Measurements from ENCODE around the gene SPSB1. TPM values are rescaled to one million over a fixed set of nuclear protein-coding genes. Genes with fewer than 3 reads are reported as not detected.
A peak's percentile ranks its signal among the peaks of the same experiment; 100 is the strongest.

Gene SPSB1
- total RNA-seq, 4 donors from 2014 or later: 40.0 to 82.1 (median 52.6) TPM

DNA sequence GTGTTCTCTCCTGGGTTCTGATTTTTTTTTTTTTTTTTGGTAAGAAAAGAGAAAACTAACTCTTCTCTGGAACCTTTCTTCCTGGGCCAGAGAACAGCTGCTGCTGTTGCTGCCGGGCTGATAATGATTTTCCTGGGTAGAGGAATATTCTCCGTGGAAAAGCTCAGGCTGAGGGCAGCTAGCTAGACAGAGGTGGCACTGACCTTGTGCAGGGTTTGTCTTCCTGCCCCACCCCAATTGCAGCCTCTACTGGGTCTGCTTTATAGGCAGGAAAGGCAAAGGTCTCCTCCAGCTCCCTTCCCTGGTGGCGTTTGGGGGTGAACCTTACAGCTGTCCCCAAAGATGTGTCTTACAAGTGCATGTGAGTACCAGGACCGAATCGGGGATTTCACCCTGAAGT is 79.3 kb downstream of the SPSB1 start:
- intact Hi-C loops (cut with DNase I; ENCODE audit: low total_unique reads): loop anchor here (10.0 kb wide), 1 partner anchor 77 kb away; the partner anchor contains the start of gene SPSB1
- peak; percentile 26 for DNase-seq
- WGBS, 2 donors (ENCODE audit: low coverage in 1 of 2): 0 to 42% methylated on average over 2 to 5 of the region's 5 CpGs

DNA sequence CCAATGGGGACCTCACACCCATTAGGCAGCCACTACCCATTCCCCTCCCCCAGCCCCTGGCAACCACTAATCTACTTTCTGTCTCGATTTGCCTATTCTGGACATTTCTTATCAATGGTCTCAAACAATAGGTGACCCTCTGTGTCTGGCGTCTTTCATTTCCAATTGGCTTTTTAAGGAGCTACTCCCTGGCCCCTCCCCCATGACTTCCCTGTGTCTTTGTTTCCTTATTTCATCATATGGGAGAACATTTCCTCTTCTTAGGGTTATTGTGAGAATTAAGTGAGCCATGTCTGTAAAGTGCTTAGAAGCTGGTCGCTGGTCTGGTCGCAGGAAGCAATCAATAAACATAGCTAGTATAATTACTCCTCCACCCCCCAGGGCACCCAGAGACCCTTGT is 80.9 kb downstream of the SPSB1 start:
- intact Hi-C loops (cut with DNase I; ENCODE audit: low total_unique reads): loop anchor here (10.0 kb wide), 1 partner anchor 79 kb away; the partner anchor contains the start of gene SPSB1
- Histone ChIP-seq H3K4me3 (no peak overlapping the region), H3K9me3 (no peaks in the 10 kb centered on the region), H3K4me1 (peaks cover 53 to 71% (median 60%) of the 10 kb centered on the region in 4 donors), H3K27ac (peak overlapping the region; percentile 87 to 91 (median 88)), H3K27me3 (no peaks in the 10 kb centered on the region), H3K36me3 (no peaks in the 10 kb centered on the region)
- 73 to 85% methylated on average over 2 to 4 of the region's 4 CpGs for WGBS, 2 donors (ENCODE audit: low coverage in 1 of 2)
- in situ Hi-C loops (cut with MboI; ENCODE audit: low pct_ligation_motif_present in 1 of 4, low pct_unique_long_range_greater_than_20kb in 1 of 4, low sequenced_read_pairs in 3 of 4): no loop called here
- DNase-seq: no peak
- TF ChIP-seq POLR2AphosphoS5 (IDR thresholded peaks at IDR 0.05) (no peak), CTCF (IDR thresholded peaks at IDR 0.05) (no peak), POLR2A (IDR thresholded peaks at IDR 0.05) (no peak), EP300 (IDR thresholded peaks at IDR 0.05; ENCODE audit: low read depth) (no peak)

More for the DNA sequence above, 79.3 kb downstream of the SPSB1 start:
- in situ Hi-C loops (cut with MboI; ENCODE audit: low pct_ligation_motif_present in 1 of 4, low pct_unique_long_range_greater_than_20kb in 1 of 4, low sequenced_read_pairs in 3 of 4): no loop called here
- peak overlapping the region; percentile 87 to 91 (median 88) for H3K27ac ChIP-seq
- no peaks in the 10 kb centered on the region for H3K27me3 ChIP-seq
- H3K9me3 ChIP-seq: no peaks in the 10 kb centered on the region
- H3K36me3 ChIP-seq: peaks cover 0 to 6% (median 0%) of the 10 kb centered on the region in 4 donors
- no peak for TF ChIP-seq EP300 (IDR thresholded peaks at IDR 0.05; ENCODE audit: low read depth)
- TF ChIP-seq POLR2AphosphoS5 (IDR thresholded peaks at IDR 0.05): no peak
- peak; percentile 1 for TF ChIP-seq POLR2A (IDR thresholded peaks at IDR 0.05)
- no peak for TF ChIP-seq CTCF (IDR thresholded peaks at IDR 0.05)
- H3K4me1 ChIP-seq: peaks cover 47 to 59% (median 51%) of the 10 kb centered on the region in 4 donors
- no peak overlapping the region for H3K4me3 ChIP-seq

GRCh38 chr1:9374748-9375341 is 82.2 kb downstream of the SPSB1 start:
- TF ChIP-seq CTCF (IDR thresholded peaks at IDR 0.05) (no peak), POLR2AphosphoS5 (IDR thresholded peaks at IDR 0.05) (no peak), EP300 (IDR thresholded peaks at IDR 0.05; ENCODE audit: low read depth) (no peak), POLR2A (IDR thresholded peaks at IDR 0.05) (no peak)
- Histone ChIP-seq H3K27ac (peak overlapping the region; percentile 87 to 91 (median 88)), H3K27me3 (no peaks in the 10 kb centered on the region), H3K4me1 (peaks cover 53 to 68% (median 58%) of the 10 kb centered on the region in 4 donors), H3K36me3 (no peaks in the 10 kb centered on the region), H3K4me3 (no peak overlapping the region), H3K9me3 (no peaks in the 10 kb centered on the region)
- intact Hi-C loops (cut with DNase I; ENCODE audit: low total_unique reads): loop anchor here (10.0 kb wide), 1 partner anchor 80 kb away; the partner anchor contains the start of gene SPSB1
- DNase-seq: no peak
- WGBS, 2 donors (ENCODE audit: low coverage in 1 of 2): 76 to 82% methylated on average over 5 to 7 of the region's 7 CpGs
- in situ Hi-C loops (cut with MboI; ENCODE audit: low pct_ligation_motif_present in 1 of 4, low pct_unique_long_range_greater_than_20kb in 1 of 4, low sequenced_read_pairs in 3 of 4): no loop called here

- 62% methylated on average over 15 of the region's 15 CpGs; no CpG with 5 or more reads in 1 of the 2 donors for WGBS, 2 donors (ENCODE audit: low coverage in 1 of 2)
- in situ Hi-C loops (cut with MboI; ENCODE audit: low pct_ligation_motif_present in 1 of 4, low pct_unique_long_range_greater_than_20kb in 1 of 4, low sequenced_read_pairs in 3 of 4): no loop called here
- H3K27ac ChIP-seq: peak overlapping the region; percentile 87 to 91 (median 88)
- intact Hi-C loops (cut with DNase I; ENCODE audit: low total_unique reads): loop anchor here (10.0 kb wide), 1 partner anchor 81 kb away; the partner anchor contains the start of gene SPSB1
- no peaks in the 10 kb centered on the region for H3K27me3 ChIP-seq
- no peak for DNase-seq
- no peaks in the 10 kb centered on the region for H3K9me3 ChIP-seq
- TF ChIP-seq CTCF (IDR thresholded peaks at IDR 0.05): no peak
- TF ChIP-seq POLR2AphosphoS5 (IDR thresholded peaks at IDR 0.05): peak in 2 of 3 donors; percentile 9 to 31
- TF ChIP-seq POLR2A (IDR thresholded peaks at IDR 0.05): no peak
- TF ChIP-seq EP300 (IDR thresholded peaks at IDR 0.05; ENCODE audit: low read depth): no peak
- H3K4me3 ChIP-seq: no peak overlapping the region
- peaks cover 52 to 67% (median 57%) of the 10 kb centered on the region in 4 donors for H3K4me1 ChIP-seq
- no peaks in the 10 kb centered on the region for H3K36me3 ChIP-seq
Measured at GRCh38 chr1:9375912-9376311, 83.2 kb downstream of the SPSB1 start.
